WTC11 (cell line): Measurements from ENCODE around the gene KDM2A. TPM values are rescaled to one million over a fixed set of nuclear protein-coding genes. Genes with fewer than 3 reads are reported as not detected.
A peak's percentile ranks its signal among the peaks of the same experiment; 100 is the strongest.

Experiments used
- ATF6 ChIP-seq: sonication (generic); formaldehyde crosslinking; IDR thresholded peaks from 2 replicates; pipeline ENCODE4 v1.8.1; 2023; ENCODE audit warnings: mild to moderate bottlenecking, missing genetic modification reagents
- EMX1 ChIP-seq: fragments of 250-450 bp; sonication (Bioruptor Pico); IDR thresholded peaks from 2 replicates; pipeline ENCODE4 v1.8.0; 2021; ENCODE audit warnings: mild to moderate bottlenecking
- ERG ChIP-seq: fragments of 250-450 bp; sonication (Bioruptor Pico); IDR thresholded peaks from 2 replicates; pipeline ENCODE4 v1.8.0; 2021; ENCODE audit warnings: mild to moderate bottlenecking
- FOXK1 ChIP-seq: sonication (generic); formaldehyde crosslinking; IDR thresholded peaks from 2 replicates; pipeline ENCODE4 v1.8.0; 2022; ENCODE audit warnings: mild to moderate bottlenecking, moderate library complexity, missing genetic modification reagents
- JAZF1 ChIP-seq: fragments of 250-450 bp; sonication (Bioruptor Pico); IDR thresholded peaks from 2 replicates; pipeline ENCODE4 v1.9.0; 2021; ENCODE audit warnings: moderate library complexity, mild to moderate bottlenecking, inconsistent platforms
- KAT7 ChIP-seq: sonication (generic); formaldehyde crosslinking; IDR thresholded peaks from 2 replicates; pipeline ENCODE4 v1.8.1; 2023; ENCODE audit warnings: missing genetic modification reagents, mild to moderate bottlenecking, borderline replicate concordance
- MXD4 ChIP-seq: fragments of 250-450 bp; sonication (Bioruptor Pico); IDR thresholded peaks from 2 replicates; pipeline ENCODE4 v1.8.0; 2021; ENCODE audit warnings: mild to moderate bottlenecking, moderate library complexity, borderline replicate concordance
- NFATC4 ChIP-seq: fragments of 250-450 bp; sonication (Bioruptor Pico); IDR thresholded peaks from 2 replicates; pipeline ENCODE4 v1.9.0; 2021; ENCODE audit warnings: mild to moderate bottlenecking
- NFE2L1 ChIP-seq: sonication (generic); formaldehyde crosslinking; IDR thresholded peaks from 2 replicates; pipeline ENCODE4 v1.8.1; 2023; ENCODE audit warnings: missing genetic modification reagents
- NR1H2 ChIP-seq: sonication (generic); formaldehyde crosslinking; IDR thresholded peaks from 2 replicates; pipeline ENCODE4 v1.9.0; 2021; ENCODE audit warnings: mild to moderate bottlenecking, moderate library complexity, missing genetic modification reagents
- NR3C1 ChIP-seq: sonication (generic); formaldehyde crosslinking; conservative IDR thresholded peaks from 2 replicates; pipeline ENCODE4 v1.8.1; 2023; ENCODE audit warnings: low read depth, mild to moderate bottlenecking, missing genetic modification reagents
- SMAD4 ChIP-seq: sonication (generic); formaldehyde crosslinking; IDR thresholded peaks from 2 replicates; pipeline ENCODE4 v1.8.0; 2022; ENCODE audit warnings: mild to moderate bottlenecking, missing genetic modification reagents
- SP1 ChIP-seq: sonication (generic); formaldehyde crosslinking; conservative IDR thresholded peaks from 2 replicates; pipeline ENCODE4 v1.8.1; 2022; ENCODE audit warnings: missing genetic modification reagents
- USF1 ChIP-seq: sonication (generic); formaldehyde crosslinking; IDR thresholded peaks from 2 replicates; pipeline ENCODE4 v1.8.0; 2022; ENCODE audit warnings: mild to moderate bottlenecking, missing genetic modification reagents
- ZNF121 ChIP-seq: sonication (generic); formaldehyde crosslinking; IDR thresholded peaks from 2 replicates; pipeline ENCODE4 v1.8.0; 2023; ENCODE audit warnings: missing genetic modification reagents
- ZNF281 ChIP-seq: sonication (generic); formaldehyde crosslinking; IDR thresholded peaks from 2 replicates; pipeline ENCODE4 v1.8.0; 2023; ENCODE audit warnings: mild to moderate bottlenecking, missing genetic modification reagents
- ZNF416 ChIP-seq: fragments of 250-450 bp; sonication (Bioruptor Pico); IDR thresholded peaks from 2 replicates; pipeline ENCODE4 v1.9.0; 2021; ENCODE audit warnings: mild to moderate bottlenecking, inconsistent platforms
- ZNF423 ChIP-seq: fragments of 250-450 bp; sonication (Bioruptor Pico); IDR thresholded peaks from 2 replicates; pipeline ENCODE4 v2.1.2; 2022; ENCODE audit warnings: mild to moderate bottlenecking, moderate library complexity
- ZNF671 ChIP-seq: fragments of 250-450 bp; sonication (Bioruptor Pico); IDR thresholded peaks from 2 replicates; pipeline ENCODE4 v1.8.0; 2021; ENCODE audit warnings: mild to moderate bottlenecking
- total RNA-seq: library from RNA; stranded (reverse); gene quantifications from 3 replicates; pipeline ENCODE4 v1.2.3, GENCODE V29; 2021
- TF ChIP-seq, protein P1 (sequence below): fragments of 250-450 bp; sonication (Bioruptor Pico); IDR thresholded peaks from 2 replicates; pipeline ENCODE4 v1.9.0; 2021; ENCODE audit warnings: moderate library complexity, mild to moderate bottlenecking, inconsistent platforms, borderline replicate concordance
- TF ChIP-seq, protein P2 (sequence below): sonication (generic); formaldehyde crosslinking; IDR thresholded peaks from 2 replicates; pipeline ENCODE4 v1.8.1; 2023; ENCODE audit warnings: mild to moderate bottlenecking, missing genetic modification reagents, moderate library complexity
- TF ChIP-seq, protein P3 (sequence below): sonication (generic); formaldehyde crosslinking; IDR thresholded peaks from 2 replicates; pipeline ENCODE4 v1.8.1; 2022; ENCODE audit warnings: mild to moderate bottlenecking, missing genetic modification reagents, moderate library complexity, borderline replicate concordance
- TF ChIP-seq, protein P4 (sequence below): sonication (generic); formaldehyde crosslinking; conservative IDR thresholded peaks from 2 replicates; pipeline ENCODE4 v1.8.1; 2022; ENCODE audit warnings: mild to moderate bottlenecking, missing genetic modification reagents
- TF ChIP-seq, protein P5 (sequence below): fragments of 200-600 bp; IDR thresholded peaks from 2 replicates; pipeline ENCODE4 v1.8.0; 2022; ENCODE audit warnings: antibody characterized with exemption
- TF ChIP-seq, protein P6 (sequence below): sonication (generic); formaldehyde crosslinking; IDR thresholded peaks from 2 replicates; pipeline ENCODE4 v1.8.0; 2023; ENCODE audit warnings: missing genetic modification reagents

KDM2A gene
- total RNA-seq, 1 experiment from 2014 or later = 58.0 TPM

DNA sequence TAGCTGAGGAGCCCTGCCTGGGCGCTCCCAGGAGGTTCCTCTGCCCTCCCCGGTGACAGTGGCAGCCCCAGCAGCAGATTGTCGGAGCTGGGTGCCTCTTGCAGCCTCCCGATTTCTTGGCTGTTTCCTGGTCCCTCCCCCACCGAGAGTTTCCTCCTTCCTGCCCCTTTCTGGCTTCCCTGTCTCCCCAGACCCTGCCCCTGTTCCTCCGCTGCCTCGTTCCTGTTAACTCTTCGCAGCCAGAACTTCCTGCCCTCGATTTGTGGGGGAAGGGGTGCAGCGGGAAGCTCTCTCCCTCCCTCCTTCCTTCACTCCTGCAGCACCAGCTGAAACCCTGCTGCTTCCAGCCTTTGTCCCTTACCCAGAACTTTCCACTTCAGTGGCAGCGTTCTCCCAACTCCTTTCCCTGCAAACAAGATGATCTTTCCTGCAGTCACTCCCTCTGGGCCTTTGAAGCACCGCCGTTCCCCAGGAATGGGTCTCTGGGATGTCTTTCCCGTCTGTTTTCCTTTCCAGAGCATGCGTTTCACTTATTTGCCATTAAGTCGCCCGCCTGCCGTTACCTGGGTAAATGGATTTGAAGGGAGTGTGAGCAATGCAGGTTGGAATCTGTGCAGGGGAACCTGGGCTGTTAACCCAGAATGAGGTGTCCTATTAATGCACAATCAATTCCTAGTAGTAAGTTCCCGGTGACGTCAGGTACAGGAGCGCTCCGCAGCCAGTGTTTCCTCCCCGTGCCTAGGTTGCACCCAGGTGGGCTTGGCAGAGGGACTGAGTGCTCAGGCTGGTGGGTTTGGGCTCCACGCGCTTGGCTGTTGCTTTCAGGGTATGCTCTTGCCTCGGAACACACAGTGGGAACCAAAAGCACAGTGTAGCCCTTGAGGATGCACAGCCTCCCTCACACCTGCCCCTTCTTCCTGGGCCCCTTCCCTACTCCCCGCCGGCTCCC, 151.5 kb downstream of the KDM2A start (continued):
- TF ChIP-seq ZNF281 (CRISPR knock-in tag) = peak; percentile 74
- TF ChIP-seq, protein P1, sequence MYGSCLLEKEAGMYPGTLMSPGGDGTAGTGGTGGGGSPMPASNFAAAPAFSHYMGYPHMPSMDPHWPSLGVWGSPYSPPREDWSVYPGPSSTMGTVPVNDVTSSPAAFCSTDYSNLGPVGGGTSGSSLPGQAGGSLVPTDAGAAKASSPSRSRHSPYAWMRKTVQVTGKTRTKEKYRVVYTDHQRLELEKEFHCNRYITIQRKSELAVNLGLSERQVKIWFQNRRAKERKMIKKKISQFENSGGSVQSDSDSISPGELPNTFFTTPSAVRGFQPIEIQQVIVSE (CRISPR knock-in tag) = no peak
- TF ChIP-seq, protein P2, sequence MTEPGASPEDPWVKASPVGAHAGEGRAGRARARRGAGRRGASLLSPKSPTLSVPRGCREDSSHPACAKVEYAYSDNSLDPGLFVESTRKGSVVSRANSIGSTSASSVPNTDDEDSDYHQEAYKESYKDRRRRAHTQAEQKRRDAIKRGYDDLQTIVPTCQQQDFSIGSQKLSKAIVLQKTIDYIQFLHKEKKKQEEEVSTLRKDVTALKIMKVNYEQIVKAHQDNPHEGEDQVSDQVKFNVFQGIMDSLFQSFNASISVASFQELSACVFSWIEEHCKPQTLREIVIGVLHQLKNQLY (CRISPR knock-in tag) = no peak
- no peak for TF ChIP-seq ERG (CRISPR knock-in tag)
- no peak for TF ChIP-seq NR3C1 (CRISPR knock-in tag)
- no peak; the same call in 1 of the 2 replicates for TF ChIP-seq SP1 (CRISPR knock-in tag)
- TF ChIP-seq JAZF1 (CRISPR knock-in tag) = no peak
- TF ChIP-seq, protein P3, sequence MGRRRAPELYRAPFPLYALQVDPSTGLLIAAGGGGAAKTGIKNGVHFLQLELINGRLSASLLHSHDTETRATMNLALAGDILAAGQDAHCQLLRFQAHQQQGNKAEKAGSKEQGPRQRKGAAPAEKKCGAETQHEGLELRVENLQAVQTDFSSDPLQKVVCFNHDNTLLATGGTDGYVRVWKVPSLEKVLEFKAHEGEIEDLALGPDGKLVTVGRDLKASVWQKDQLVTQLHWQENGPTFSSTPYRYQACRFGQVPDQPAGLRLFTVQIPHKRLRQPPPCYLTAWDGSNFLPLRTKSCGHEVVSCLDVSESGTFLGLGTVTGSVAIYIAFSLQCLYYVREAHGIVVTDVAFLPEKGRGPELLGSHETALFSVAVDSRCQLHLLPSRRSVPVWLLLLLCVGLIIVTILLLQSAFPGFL = no peak
- no peak for TF ChIP-seq ZNF121 (CRISPR knock-in tag)
- no peak for TF ChIP-seq MXD4 (CRISPR knock-in tag)
- TF ChIP-seq ATF6 (CRISPR knock-in tag) = no peak
- no peak for TF ChIP-seq ZNF671
- TF ChIP-seq, protein P4, sequence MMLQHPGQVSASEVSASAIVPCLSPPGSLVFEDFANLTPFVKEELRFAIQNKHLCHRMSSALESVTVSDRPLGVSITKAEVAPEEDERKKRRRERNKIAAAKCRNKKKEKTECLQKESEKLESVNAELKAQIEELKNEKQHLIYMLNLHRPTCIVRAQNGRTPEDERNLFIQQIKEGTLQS (CRISPR knock-in tag) = no peak
- TF ChIP-seq EMX1 (CRISPR knock-in tag) = no peak
- no peak for TF ChIP-seq KAT7 (CRISPR knock-in tag)
- TF ChIP-seq FOXK1 (CRISPR knock-in tag) = no peak
- TF ChIP-seq, protein P5, sequence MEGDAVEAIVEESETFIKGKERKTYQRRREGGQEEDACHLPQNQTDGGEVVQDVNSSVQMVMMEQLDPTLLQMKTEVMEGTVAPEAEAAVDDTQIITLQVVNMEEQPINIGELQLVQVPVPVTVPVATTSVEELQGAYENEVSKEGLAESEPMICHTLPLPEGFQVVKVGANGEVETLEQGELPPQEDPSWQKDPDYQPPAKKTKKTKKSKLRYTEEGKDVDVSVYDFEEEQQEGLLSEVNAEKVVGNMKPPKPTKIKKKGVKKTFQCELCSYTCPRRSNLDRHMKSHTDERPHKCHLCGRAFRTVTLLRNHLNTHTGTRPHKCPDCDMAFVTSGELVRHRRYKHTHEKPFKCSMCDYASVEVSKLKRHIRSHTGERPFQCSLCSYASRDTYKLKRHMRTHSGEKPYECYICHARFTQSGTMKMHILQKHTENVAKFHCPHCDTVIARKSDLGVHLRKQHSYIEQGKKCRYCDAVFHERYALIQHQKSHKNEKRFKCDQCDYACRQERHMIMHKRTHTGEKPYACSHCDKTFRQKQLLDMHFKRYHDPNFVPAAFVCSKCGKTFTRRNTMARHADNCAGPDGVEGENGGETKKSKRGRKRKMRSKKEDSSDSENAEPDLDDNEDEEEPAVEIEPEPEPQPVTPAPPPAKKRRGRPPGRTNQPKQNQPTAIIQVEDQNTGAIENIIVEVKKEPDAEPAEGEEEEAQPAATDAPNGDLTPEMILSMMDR = no peak
- no peak for TF ChIP-seq ZNF423 (CRISPR knock-in tag)
- TF ChIP-seq, protein P6, sequence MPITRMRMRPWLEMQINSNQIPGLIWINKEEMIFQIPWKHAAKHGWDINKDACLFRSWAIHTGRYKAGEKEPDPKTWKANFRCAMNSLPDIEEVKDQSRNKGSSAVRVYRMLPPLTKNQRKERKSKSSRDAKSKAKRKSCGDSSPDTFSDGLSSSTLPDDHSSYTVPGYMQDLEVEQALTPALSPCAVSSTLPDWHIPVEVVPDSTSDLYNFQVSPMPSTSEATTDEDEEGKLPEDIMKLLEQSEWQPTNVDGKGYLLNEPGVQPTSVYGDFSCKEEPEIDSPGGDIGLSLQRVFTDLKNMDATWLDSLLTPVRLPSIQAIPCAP (CRISPR knock-in tag) = peak; percentile 34; the same call in 1 of the 2 replicates
- no peak for TF ChIP-seq SMAD4 (CRISPR knock-in tag)
- 0 out of 2 replicates have a peak, but pooled peaks have one; percentile 38 for TF ChIP-seq NFE2L1
- no peak for TF ChIP-seq NFATC4 (CRISPR knock-in tag)
- no peak for TF ChIP-seq USF1 (CRISPR knock-in tag)
- TF ChIP-seq ZNF416 (CRISPR knock-in tag) = no peak
- no peak for TF ChIP-seq NR1H2 (CRISPR knock-in tag)
